HG02798 (cell line): ENCODE data around the gene GLYATL1.

ENCODE experiments used
- ATAC-seq: cut with Tn5 transposase; IDR thresholded peaks from one replicate; pipeline ENCODE4 v1.9.1; 2021; ENCODE audit warnings: mild to moderate bottlenecking; ENCODE audit not compliant: unreplicated experiment, poor library complexity

GLYATL1 gene

GRCh38 chr11:58926251-58926650, 13.0 kb upstream of the GLYATL1 start:
- ATAC-seq: no peak

DNA sequence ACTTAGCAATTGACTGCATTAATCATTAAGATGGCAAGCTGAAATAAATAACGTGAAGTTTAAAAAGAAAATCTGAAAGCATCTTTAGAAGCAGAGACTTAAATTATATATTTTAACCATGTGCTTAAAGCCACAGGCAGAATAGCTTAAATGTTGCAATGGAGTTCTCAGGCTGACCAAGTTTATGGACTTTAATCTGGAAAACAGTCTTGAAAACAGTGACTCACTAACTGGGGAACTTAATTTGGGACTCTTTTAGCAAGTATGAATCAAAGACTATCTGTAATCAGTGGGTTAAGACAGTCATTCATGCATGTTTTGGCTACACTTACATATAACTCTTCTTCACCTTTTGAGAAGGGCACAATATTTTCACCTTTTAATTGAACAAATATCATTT, 12.6 kb upstream of the GLYATL1 start:
- ATAC-seq: no peak

DNA sequence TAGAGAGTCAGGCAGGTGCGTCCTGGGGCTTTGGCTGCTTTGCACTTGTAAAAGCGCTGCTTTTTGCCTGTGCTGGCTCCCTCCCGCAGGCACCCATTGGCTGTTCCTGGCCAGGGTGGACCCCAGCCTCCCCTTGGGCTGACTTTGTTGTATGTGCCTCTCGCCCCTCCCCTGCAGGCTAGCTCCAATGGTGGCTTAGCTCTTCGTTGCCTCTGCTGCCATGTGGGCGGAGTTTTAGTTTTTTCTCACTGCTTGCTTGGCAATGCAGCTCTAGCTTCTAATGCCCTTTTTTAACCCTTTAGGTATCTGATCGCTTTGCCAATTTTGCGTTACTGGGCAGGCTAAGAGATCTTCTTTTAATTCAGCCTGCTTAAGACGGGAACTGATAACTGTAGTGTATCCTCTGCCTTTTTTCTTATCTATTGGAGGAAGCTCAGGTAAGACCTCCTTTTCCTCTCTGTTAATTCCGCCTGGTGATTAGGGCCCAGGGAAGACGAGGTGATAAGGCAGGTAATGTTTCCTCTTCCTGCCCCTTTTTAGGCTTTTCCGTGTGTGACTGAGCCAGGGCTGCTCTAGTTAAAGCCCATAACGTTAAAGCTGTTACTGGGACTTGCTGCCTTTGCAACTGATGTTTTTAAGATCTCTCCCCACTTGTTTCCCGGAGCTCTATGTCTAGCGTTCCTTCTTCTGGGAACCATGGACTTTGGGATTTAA, 11.7 kb upstream of the GLYATL1 start:
- ATAC-seq: peak; percentile 47

- no peak for ATAC-seq
These were observed 11.2 kb upstream of the GLYATL1 start for GRCh38 chr11:58928107-58928499.

GRCh38 chr11:58928691-58929090, 10.6 kb upstream of the GLYATL1 start:
- ATAC-seq: no peak

DNA sequence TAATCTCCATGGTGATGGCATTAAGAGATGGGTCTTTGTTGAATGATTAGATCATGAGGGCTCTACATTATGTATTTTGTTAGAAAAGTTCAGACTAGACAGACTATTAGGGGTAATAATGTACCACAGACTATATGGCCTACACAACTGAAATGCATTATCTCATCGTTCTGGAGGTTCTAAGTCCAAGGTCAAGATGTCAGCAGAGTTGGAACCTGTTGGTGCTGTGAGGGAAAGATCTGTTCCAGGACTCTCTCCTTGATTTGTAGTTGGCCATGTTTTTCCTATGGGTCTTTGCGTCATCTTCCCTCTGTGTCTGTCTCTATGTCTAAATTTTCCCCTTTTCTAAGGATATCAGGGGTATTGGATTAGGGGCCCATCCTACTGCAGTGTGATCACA, 8.4 kb upstream of the GLYATL1 start:
- no peak for ATAC-seq

DNA sequence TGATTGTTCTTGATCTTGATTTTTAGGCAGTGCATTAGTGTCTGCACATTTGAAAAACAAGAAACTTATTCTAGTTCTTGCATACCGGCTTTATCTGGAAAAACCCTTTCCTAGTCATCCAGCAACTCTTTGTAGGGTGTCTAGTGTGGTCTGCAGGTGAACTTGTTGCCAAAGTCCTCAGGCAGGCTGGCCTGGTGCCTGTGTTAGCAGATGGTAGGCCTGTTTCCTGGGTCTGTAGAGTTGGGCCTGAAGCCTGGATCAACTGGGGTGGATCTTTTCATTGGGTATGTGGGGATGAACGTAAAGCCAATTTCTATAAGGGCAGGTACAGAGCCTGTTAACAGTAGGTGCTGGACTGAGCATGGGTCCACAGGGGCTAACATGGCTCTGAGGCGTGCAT, 5.6 kb upstream of the GLYATL1 start:
- ATAC-seq: no peak

GRCh38 chr11:58934945-58935513, 4.3 kb upstream of the GLYATL1 start:
- ATAC-seq: no peak

GRCh38 chr11:58938398-58938797, 890 bp upstream of the GLYATL1 start:
- ATAC-seq: no peak

DNA sequence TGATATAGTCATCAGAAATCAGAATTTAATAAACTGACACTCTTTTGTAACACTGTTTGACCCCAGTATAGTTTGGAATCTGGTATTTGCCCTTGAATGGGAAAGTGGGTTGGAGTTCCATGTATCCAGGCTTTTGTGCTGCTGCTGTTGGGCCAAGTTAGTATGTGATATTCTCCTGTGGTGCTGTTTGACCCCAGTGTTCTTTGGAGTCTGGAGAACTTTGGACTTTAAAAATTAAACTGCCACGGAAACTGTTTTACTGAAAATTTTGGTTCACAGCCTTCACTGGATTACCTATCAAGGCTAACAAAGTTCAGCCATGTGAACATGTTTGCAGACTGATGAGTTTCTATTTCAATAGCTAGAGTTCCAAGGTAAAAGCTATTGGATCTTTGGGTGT, 740 bp downstream of the GLYATL1 start:
- ATAC-seq: no peak

DNA sequence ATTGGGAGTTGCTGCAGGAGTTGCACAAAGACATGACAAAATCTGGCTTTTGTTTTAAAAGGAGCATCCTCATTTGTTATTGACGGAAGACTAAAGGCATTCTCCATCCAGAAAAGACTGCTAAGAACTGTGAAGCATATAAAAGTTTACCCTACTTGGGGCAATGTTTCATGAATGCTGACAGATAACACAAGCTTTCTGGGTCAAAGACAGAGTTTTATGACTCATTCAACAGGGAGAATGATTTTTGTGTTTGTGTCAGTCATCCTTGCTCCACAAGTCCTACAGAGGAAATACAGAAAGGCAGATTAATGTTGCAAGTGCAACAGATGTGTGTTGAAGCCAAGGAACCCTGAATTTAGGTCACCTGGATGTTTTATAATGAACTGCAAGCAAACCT, 2.5 kb downstream of the GLYATL1 start:
- no peak for ATAC-seq

- ATAC-seq: no peak
These were observed 6.4 kb downstream of the GLYATL1 start for GRCh38 chr11:58945663-58946062.

DNA sequence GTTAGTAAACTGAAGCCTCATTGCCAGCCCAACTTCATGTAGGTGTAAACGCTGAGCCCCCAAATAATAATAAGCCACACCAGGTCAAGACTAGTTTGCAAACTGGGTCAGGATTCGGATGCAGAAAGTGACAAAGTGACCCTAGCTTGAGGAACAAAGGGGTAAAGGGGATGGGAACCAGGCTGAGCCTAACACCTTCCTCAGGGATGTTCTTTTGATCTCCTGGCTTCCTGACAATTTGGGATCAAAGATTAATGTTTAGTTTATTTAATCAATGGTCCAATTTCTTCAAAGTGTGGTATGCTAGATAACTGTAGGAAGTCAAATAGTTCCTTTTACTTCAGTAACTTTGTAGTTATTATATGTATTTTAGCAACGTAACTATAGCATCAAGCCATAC, 9.9 kb downstream of the GLYATL1 start:
- ATAC-seq: no peak

- no peak for ATAC-seq
These were observed 18.6 kb downstream of the GLYATL1 start for GRCh38 chr11:58957922-58958321.

DNA sequence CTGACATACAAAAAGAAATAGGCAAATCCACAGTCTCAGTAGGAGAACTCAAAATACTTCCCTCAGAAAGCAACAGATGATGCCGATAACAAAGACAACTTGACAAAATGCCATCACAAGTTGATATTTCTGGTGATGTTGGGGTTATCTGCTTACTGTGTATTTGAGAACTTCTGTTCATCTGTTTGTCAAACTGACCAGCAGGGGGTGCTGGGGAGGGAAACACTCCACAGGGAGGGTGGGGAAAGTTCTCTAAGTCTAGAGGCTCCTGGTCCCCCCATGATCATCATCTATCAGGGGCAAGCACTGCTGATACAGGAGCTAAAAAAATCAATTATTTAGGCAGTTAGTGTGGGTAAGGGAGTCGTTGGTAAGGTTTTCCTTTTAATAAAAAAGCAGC, 19.2 kb downstream of the GLYATL1 start:
- peak; percentile 75 for ATAC-seq

GRCh38 chr11:58963551-58964104, 24.3 kb downstream of the GLYATL1 start:
- ATAC-seq: no peak

DNA sequence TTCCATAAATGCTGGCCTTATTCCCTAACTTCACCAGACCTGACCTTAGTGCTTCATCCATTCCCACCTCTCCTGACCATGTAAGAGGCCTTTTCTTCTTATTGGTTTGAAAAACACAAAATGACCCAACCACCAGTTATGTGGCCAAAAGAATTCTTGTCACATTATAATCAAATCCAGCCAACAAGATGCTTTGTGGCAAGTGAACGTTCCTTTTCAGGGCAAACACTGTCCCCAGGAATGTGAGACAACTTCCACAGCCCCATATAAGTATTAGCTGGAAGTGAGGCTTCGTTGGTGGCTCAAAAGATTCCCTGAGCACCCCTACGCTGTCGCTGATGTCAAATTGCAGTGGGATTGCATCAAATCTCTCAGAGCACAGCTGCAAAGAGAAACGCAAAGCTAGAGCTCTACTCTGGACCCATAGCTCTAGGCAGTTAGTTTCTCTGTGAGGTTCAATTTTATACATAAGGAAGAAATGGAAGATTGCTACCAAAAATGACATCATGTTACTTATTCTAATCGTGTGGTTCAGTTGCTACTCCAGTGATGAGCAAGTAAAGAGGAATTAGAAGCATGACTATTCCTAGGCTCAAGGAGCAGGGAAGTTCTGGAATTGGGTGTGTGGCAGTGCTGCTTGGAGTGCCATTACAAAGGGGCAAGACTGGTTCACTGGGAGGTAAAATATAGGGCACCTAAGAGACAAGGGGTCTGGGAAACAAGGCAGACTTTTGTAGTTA, 26.1 kb downstream of the GLYATL1 start:
- no peak for ATAC-seq

DNA sequence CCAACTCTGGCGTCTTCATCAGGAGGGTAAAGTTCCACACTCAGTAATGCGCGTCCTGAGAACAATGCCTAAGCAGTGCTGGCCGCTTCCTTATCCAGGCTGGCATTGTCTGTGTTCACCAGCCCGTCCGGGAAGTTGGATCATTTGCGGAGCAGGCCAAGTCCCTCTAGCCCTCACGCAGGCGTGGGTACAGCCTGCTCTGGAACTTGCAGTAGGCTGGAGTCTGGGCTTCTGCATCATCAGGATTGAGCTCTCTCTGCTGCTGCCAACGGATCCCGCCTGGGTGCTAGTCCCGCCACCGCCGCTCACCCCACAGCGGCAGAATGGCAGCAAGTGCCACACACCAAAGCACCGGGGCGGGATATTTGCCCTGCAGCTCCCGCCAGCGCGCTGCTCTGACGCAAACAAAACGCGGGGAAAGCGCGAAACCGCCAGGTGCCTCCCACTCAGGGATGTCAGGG, 29.0 kb downstream of the GLYATL1 start:
- no peak for ATAC-seq

DNA sequence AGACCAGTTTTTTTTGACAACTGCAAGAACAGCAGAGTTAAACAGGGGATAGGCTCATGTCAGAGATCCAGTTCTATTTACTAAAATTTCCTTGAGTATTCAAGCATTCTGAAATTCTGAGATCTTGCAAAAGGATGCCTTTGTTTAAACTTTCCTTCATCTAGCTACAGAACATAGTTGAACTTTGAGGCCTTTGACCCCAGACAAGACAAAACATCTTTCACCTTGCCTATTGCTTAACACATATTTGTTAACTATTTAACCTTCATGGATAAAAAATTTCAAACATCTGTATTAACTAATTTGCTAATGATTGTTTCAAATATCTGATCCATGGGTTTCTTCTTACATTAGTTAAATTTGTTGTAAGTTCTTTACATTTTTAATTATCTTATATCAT, 38.2 kb downstream of the GLYATL1 start:
- no peak for ATAC-seq

DNA sequence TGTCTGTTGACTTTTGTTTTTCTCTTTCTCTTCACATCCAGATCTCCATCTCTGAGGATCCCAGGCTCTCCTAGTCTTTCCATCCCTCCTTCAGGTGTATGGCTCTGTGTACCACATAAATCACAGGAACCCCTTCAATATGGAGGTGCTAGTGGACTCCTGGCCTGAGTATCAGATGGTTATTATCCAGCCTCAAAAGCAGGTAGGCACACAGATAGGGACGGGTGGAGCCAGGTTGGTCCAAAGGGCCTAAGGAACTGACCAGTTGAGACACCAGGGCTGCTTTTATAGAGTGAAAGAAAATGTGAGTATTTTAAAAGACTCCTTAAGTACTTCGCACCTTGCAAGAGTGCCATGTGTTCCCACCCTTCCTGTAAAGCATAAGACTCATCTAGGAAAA, 39.9 kb downstream of the GLYATL1 start:
- no peak for ATAC-seq

- ATAC-seq: no peak
These were observed 41.0 kb downstream of the GLYATL1 start for GRCh38 chr11:58980159-58980843.
